ENCODE results near the gene CATSPERE.
A peak's percentile ranks its signal among the peaks of the same experiment; 100 is the strongest.
"Not testable (repeated sequence)": the region's sequence is repeated elsewhere in the genome, so short reads cannot be mapped to it uniquely, and the experiment has no call there.

The CATSPERE gene

GRCh38 chr1:244548558-244549115, 87.6 kb downstream of the CATSPERE start:
- no peak for DNase-seq (ENCODE audit: low spot score)

GRCh38 chr1:244552336-244552735, 91.3 kb downstream of the CATSPERE start:
- no peak for DNase-seq (ENCODE audit: low spot score)

GRCh38 chr1:244556263-244556662, 95.2 kb downstream of the CATSPERE start:
- no peak for DNase-seq (ENCODE audit: low spot score)

GRCh38 chr1:244557565-244557964, 96.5 kb downstream of the CATSPERE start:
- no peak for DNase-seq (ENCODE audit: low spot score)

- no peak for DNase-seq (ENCODE audit: low spot score)
Observed at GRCh38 chr1:244559561-244559960, 98.5 kb downstream of the CATSPERE start.

- DNase-seq (ENCODE audit: low spot score), result not testable (repeated sequence)
Observed at GRCh38 chr1:244562877-244563276, 101.8 kb downstream of the CATSPERE start.

- DNase-seq (ENCODE audit: low spot score), result no peak
Observed at GRCh38 chr1:244573768-244574167, 112.7 kb downstream of the CATSPERE start.

GRCh38 chr1:244576259-244576892, 115.3 kb downstream of the CATSPERE start:
- DNase-seq (ENCODE audit: low spot score), result no peak

- DNase-seq (ENCODE audit: low spot score), result not testable (repeated sequence)
Observed at GRCh38 chr1:244578205-244578604, 117.1 kb downstream of the CATSPERE start.

GRCh38 chr1:244583358-244583982, 122.4 kb downstream of the CATSPERE start:
- no peak for DNase-seq (ENCODE audit: low spot score)

- DNase-seq (ENCODE audit: low spot score), result no peak
Observed at GRCh38 chr1:244585867-244586266, 124.8 kb downstream of the CATSPERE start.

GRCh38 chr1:244590670-244591069, 129.6 kb downstream of the CATSPERE start:
- no peak for DNase-seq (ENCODE audit: low spot score)

GRCh38 chr1:244598611-244599010, 137.5 kb downstream of the CATSPERE start:
- DNase-seq (ENCODE audit: low spot score), result no peak

GRCh38 chr1:244599937-244600350, 138.9 kb downstream of the CATSPERE start:
- peak; percentile 84 for DNase-seq (ENCODE audit: low spot score)

- DNase-seq (ENCODE audit: low spot score), result no peak
Observed at GRCh38 chr1:244601336-244601735, 140.3 kb downstream of the CATSPERE start.

GRCh38 chr1:244603498-244603897, 142.4 kb downstream of the CATSPERE start:
- peak; percentile 52 for DNase-seq (ENCODE audit: low spot score)

GRCh38 chr1:244605835-244606370, 144.8 kb downstream of the CATSPERE start:
- no peak for DNase-seq (ENCODE audit: low spot score)

GRCh38 chr1:244614113-244614836, 153.2 kb downstream of the CATSPERE start:
- DNase-seq (ENCODE audit: low spot score), result no peak

GRCh38 chr1:244614879-244615278, 153.8 kb downstream of the CATSPERE start:
- no peak for DNase-seq (ENCODE audit: low spot score)

- no peak for DNase-seq (ENCODE audit: low spot score)
Observed at GRCh38 chr1:244615301-244615700, 154.2 kb downstream of the CATSPERE start.

GRCh38 chr1:244626709-244627108, 165.6 kb downstream of the CATSPERE start:
- DNase-seq (ENCODE audit: low spot score), result no peak

- DNase-seq (ENCODE audit: low spot score), result no peak
Observed at GRCh38 chr1:244628789-244629188, 167.7 kb downstream of the CATSPERE start.

- no peak for DNase-seq (ENCODE audit: low spot score)
Observed at GRCh38 chr1:244633140-244633539, 172.1 kb downstream of the CATSPERE start.
